GM10248 (cell line): ENCODE measurements around the gene OPRD1.

Source experiments
- CTCF ChIA-PET: fragments of 300-600 bp; sonication (Branson Sonifier 250); formaldehyde crosslinking; extraction: SDS; loops from one replicate; lab custom pipeline; 2021; ENCODE audit warnings: antibody characterized with exemption; lab: Yijun Ruan, JAX
- POLR2A ChIA-PET: fragments of 350-650 bp; sonication (Branson Sonifier 250); formaldehyde crosslinking; extraction: SDS; loops from one replicate; lab custom pipeline; 2020; ENCODE audit warnings: antibody characterized with exemption; lab: Yijun Ruan, JAX
- DNase-seq: peaks from one replicate; pipeline ENCODE4 v3.0.0; 2012; ENCODE audit errors: extremely low spot score
- CTCF ChIP-seq: IDR thresholded peaks from 2 replicates; pipeline ENCODE4 v1.5.1; 2012; ENCODE audit warnings: mild to moderate bottlenecking, low read depth; ENCODE audit errors: extremely low read depth, missing control alignments, control extremely low read depth

Gene OPRD1

GRCh38 chr1:28776341-28776740 is 35.6 kb upstream of the OPRD1 start:
- ChIA-PET CTCF (interaction anchor here (1.0 to 4.4 kb wide), 6 partner anchors 8 to 426 kb away, joined by 4 to 41 read pairs (median 8); partner anchors contain the start of gene YTHDF2), POLR2A (no interaction called here)
- no peak for DNase-seq
- no peak for TF ChIP-seq CTCF

- ChIA-PET CTCF (no interaction called here), POLR2A (no interaction called here)
- no peak for TF ChIP-seq CTCF
- DNase-seq, result no peak
Observed at GRCh38 chr1:28778021-28778420, 33.9 kb upstream of the OPRD1 start.

- CTCF ChIA-PET, result interaction anchor here (1.5 kb wide), 1 partner anchor 97 kb away, joined by 5 read pairs; no protein-coding TSS in a partner anchor
- POLR2A ChIA-PET, result no interaction called here
- TF ChIP-seq CTCF, result no peak
Observed at GRCh38 chr1:28779751-28780408, 32.1 kb upstream of the OPRD1 start.

GRCh38 chr1:28781305-28781704 is 30.7 kb upstream of the OPRD1 start:
- POLR2A ChIA-PET, result no interaction called here
- CTCF ChIA-PET, result interaction anchor here (2.1 kb wide), 1 partner anchor 9 kb away, joined by 5 read pairs; no protein-coding TSS in a partner anchor

More at GRCh38 chr1:28779751-28780408, 32.1 kb upstream of the OPRD1 start:
- DNase-seq, result no peak

GRCh38 chr1:28782011-28782410 is 30.0 kb upstream of the OPRD1 start:
- no peak for TF ChIP-seq CTCF
- no peak for DNase-seq
- POLR2A ChIA-PET, result no interaction called here
- CTCF ChIA-PET, result interaction anchor here (0.9 to 2.1 kb wide), 2 partner anchors 10 to 95 kb away, joined by 3 to 5 read pairs; no protein-coding TSS in a partner anchor

More at GRCh38 chr1:28781305-28781704, 30.7 kb upstream of the OPRD1 start:
- no peak for DNase-seq
- no peak for TF ChIP-seq CTCF

- DNase-seq, result no peak
- ChIA-PET CTCF (interaction anchor here (0.7 to 5.7 kb wide), 8 partner anchors 9 to 251 kb away, joined by 3 to 127 read pairs (median 10); no protein-coding TSS in a partner anchor), POLR2A (no interaction called here)
- no peak for TF ChIP-seq CTCF
Observed at GRCh38 chr1:28783363-28783762, 28.6 kb upstream of the OPRD1 start.
